Fibroblast of mammary gland (primary cell): ENCODE measurements around the gene PSMA6.
"Not testable (repeated sequence)": the region's sequence is repeated elsewhere in the genome, so short reads cannot be mapped to it uniquely, and the experiment has no call there.

Source experiments
- DNase-seq: peaks from one replicate; pipeline ENCODE4 v3.0.0-alpha.2; 2010; ENCODE audit warnings: low read depth
- H3K4me3 ChIP-seq: 2 replicates; pipeline ENCODE4 v1.5.1; 2011; ENCODE audit warnings: low read depth, mild to moderate bottlenecking, low read length, moderate library complexity; ENCODE audit not compliant: control insufficient read depth
- CTCF ChIP-seq: conservative IDR thresholded peaks from 2 replicates; pipeline ENCODE4 v1.5.1; 2011; ENCODE audit warnings: low read depth, low read length, inconsistent platforms; ENCODE audit not compliant: control insufficient read depth, insufficient read depth

Gene PSMA6

GRCh38 chr14:35300228-35300627 is 8.0 kb downstream of the PSMA6 start:
- DNase-seq: no peak
- H3K4me3 ChIP-seq: no peak overlapping the region
- no peak for TF ChIP-seq CTCF

- not testable (repeated sequence) for H3K4me3 ChIP-seq
Observed at GRCh38 chr14:35301334-35301733, 9.2 kb downstream of the PSMA6 start.

GRCh38 chr14:35301735-35302528 is 9.8 kb downstream of the PSMA6 start:
- no peak for DNase-seq
- no peak for TF ChIP-seq CTCF
- no peak overlapping the region for H3K4me3 ChIP-seq

More at GRCh38 chr14:35301334-35301733, 9.2 kb downstream of the PSMA6 start:
- DNase-seq: not testable (repeated sequence)

- H3K4me3 ChIP-seq: no peak overlapping the region
- no peak for TF ChIP-seq CTCF
- DNase-seq: no peak
Observed at GRCh38 chr14:35303149-35303935, 11.2 kb downstream of the PSMA6 start.

- no peak for DNase-seq
- TF ChIP-seq CTCF: no peak
- H3K4me3 ChIP-seq: no peak overlapping the region
Observed at GRCh38 chr14:35304812-35305462, 12.8 kb downstream of the PSMA6 start.

- DNase-seq: no peak
- H3K4me3 ChIP-seq: no peak overlapping the region
- no peak for TF ChIP-seq CTCF
Observed at GRCh38 chr14:35305633-35306032, 13.5 kb downstream of the PSMA6 start.

GRCh38 chr14:35306114-35306513 is 13.9 kb downstream of the PSMA6 start:
- DNase-seq: no peak

More at GRCh38 chr14:35306114-35306513, 13.9 kb downstream of the PSMA6 start:
- no peak overlapping the region for H3K4me3 ChIP-seq
- TF ChIP-seq CTCF: no peak
